ENCODE data around the gene EMD.

Gene EMD

DNA sequence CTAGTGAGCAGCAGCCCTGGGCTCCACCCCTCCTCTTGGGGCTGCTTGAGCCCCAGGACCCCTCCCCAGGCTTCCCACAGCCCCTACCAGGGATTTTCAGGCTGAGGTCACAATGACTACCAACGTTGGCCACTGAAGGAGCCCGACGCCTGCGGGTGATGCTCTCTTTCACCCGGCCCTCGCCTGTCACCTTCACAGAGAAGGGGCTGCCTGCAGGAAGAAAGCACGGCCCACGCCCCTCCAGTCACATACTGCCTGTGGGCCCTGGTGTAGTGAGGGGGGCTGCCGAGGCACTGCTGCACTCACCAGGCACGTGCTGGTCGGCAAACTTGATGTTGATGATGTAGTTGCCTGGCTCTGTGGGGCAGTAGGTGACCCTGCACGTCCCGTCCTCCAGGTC is 26.6 kb upstream of the EMD start:
- H3K27ac ChIP-seq = no peak overlapping the region
- no peak overlapping the region for H3K4me3 ChIP-seq
- peaks cover 4 to 83% (median 22%) of the 10 kb centered on the region in 10 experiments; a peak in 19 of 20 replicates for H3K4me1 ChIP-seq
- H3K27me3 ChIP-seq = peaks cover 0 to 55% (median 32%) of the 10 kb centered on the region in 11 experiments; a peak in 16 of 22 replicates
- H3K9me3 ChIP-seq (replicated peaks in 1 of 11) = peaks cover 0 to 32% (median 0%) of the 10 kb centered on the region in 11 experiments; a peak in 9 of 22 replicates
- peak overlapping the region in 2 of 11 experiments; percentile 25 to 30; a peak in 2 of 22 replicates for H3K9ac ChIP-seq
- peaks cover 84 to 95% (median 92%) of the 10 kb centered on the region in 11 experiments for H3K36me3 ChIP-seq
- no peak overlapping the region; a peak in 1 of 22 replicates for H3K4me2 ChIP-seq
- H4K20me1 ChIP-seq = peaks cover 32 to 100% (median 97%) of the 10 kb centered on the region in 11 experiments; a peak in 21 of 22 replicates
- TF ChIP-seq Cebpa-rat (IDR thresholded peaks at IDR 0.05) = no peak

DNA sequence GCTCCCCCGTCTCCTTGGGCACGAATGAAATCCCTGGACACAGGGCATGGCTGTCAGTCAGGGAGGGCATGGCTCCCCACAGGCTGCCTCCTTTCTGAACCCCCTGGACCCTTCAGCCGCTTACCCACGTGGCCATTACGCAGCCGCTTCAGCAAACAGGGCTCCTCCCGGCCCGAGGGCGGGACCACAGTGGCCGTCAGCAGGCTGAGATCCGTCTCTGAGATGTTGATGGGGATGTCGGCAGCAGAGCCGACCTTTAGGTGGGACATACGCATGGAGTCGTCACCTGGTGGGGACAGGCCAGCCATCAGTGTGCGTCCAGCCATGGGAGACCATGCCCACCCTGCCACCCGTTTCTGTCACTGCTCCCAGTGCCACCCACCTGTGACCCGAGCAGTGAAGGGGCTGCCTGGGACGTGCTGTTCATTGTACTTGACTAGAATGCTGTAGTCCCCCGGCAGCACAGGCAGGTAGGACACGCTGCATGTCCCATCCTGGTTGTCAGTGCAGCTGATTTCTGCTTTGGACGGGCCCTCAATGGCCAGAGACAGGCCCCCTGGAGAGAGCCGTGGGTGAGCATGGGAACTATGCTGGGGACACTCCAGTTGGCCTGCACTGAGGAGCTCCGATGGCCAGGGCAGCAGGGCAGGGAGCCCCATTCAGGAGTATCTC is 25.8 kb upstream of the EMD start:
- no peak for TF ChIP-seq Cebpa-rat (IDR thresholded peaks at IDR 0.05)

DNA sequence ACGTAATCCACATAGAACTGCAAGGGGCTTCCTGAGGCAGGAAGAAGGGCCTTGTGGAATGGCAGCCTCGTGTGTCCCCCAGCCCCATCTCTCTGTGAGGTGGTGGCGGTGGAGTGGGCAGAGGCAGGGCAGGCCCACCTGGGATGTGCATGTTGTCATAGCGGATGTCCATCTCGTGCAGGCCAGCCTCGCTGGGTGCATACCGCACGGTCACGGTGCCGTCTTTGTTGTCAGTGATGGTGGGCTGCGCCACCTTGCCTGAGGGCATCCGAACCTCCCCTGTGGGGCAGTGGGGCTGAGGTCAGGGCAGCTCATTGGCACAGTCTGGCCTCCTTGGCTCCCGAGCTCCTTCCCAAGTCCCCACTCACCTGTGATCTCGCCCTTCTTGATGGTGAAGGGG is 25.1 kb upstream of the EMD start:
- peaks cover 0 to 44% (median 6%) of the 10 kb centered on the region in 11 experiments; a peak in 9 of 22 replicates for H3K9me3 ChIP-seq (replicated peaks in 1 of 11)
- no peak overlapping the region for H3K4me2 ChIP-seq
- no peak overlapping the region; a peak in 1 of 22 replicates for H3K9ac ChIP-seq
- no peak overlapping the region for H3K4me3 ChIP-seq
- peaks cover 94 to 100% (median 100%) of the 10 kb centered on the region in 11 experiments for H3K36me3 ChIP-seq
- peaks cover 32 to 100% (median 100%) of the 10 kb centered on the region in 11 experiments; a peak in 21 of 22 replicates for H4K20me1 ChIP-seq
- peaks cover 0 to 67% (median 27%) of the 10 kb centered on the region in 11 experiments; a peak in 16 of 22 replicates for H3K27me3 ChIP-seq
- no peak for TF ChIP-seq Cebpa-rat (IDR thresholded peaks at IDR 0.05)
- H3K4me1 ChIP-seq = peaks cover 0 to 83% (median 7%) of the 10 kb centered on the region in 10 experiments; a peak in 12 of 20 replicates
- no peak overlapping the region for H3K27ac ChIP-seq

More for the DNA sequence above, 25.8 kb upstream of the EMD start:
- H3K9me3 ChIP-seq (replicated peaks in 1 of 11) = peaks cover 0 to 40% (median 6%) of the 10 kb centered on the region in 11 experiments; a peak in 9 of 22 replicates
- peaks cover 92 to 100% (median 100%) of the 10 kb centered on the region in 11 experiments for H3K36me3 ChIP-seq
- peaks cover 0 to 61% (median 32%) of the 10 kb centered on the region in 11 experiments; a peak in 16 of 22 replicates for H3K27me3 ChIP-seq
- no peak overlapping the region for H3K9ac ChIP-seq
- no peak overlapping the region for H3K27ac ChIP-seq
- peaks cover 0 to 83% (median 14%) of the 10 kb centered on the region in 10 experiments; a peak in 15 of 20 replicates for H3K4me1 ChIP-seq
- H4K20me1 ChIP-seq = peaks cover 32 to 100% (median 100%) of the 10 kb centered on the region in 11 experiments; a peak in 21 of 22 replicates
- no peak overlapping the region for H3K4me2 ChIP-seq
- no peak overlapping the region for H3K4me3 ChIP-seq

GRCh38 chrX:154354516-154354915 is 24.6 kb upstream of the EMD start:
- TF ChIP-seq Cebpa-rat (IDR thresholded peaks at IDR 0.05) = no peak
- H4K20me1 ChIP-seq = peaks cover 32 to 100% (median 100%) of the 10 kb centered on the region in 11 experiments; a peak in 21 of 22 replicates
- no peak overlapping the region; a peak in 1 of 22 replicates for H3K9ac ChIP-seq
- H3K27me3 ChIP-seq = peaks cover 0 to 67% (median 25%) of the 10 kb centered on the region in 11 experiments; a peak in 16 of 22 replicates
- H3K4me2 ChIP-seq = no peak overlapping the region
- H3K27ac ChIP-seq = no peak overlapping the region
- H3K9me3 ChIP-seq (replicated peaks in 1 of 11) = peaks cover 0 to 43% (median 7%) of the 10 kb centered on the region in 11 experiments; a peak in 9 of 22 replicates
- H3K4me1 ChIP-seq = peaks cover 0 to 80% (median 2%) of the 10 kb centered on the region in 10 experiments; a peak in 11 of 20 replicates
- peaks cover 94 to 100% (median 100%) of the 10 kb centered on the region in 11 experiments for H3K36me3 ChIP-seq
- no peak overlapping the region for H3K4me3 ChIP-seq

DNA sequence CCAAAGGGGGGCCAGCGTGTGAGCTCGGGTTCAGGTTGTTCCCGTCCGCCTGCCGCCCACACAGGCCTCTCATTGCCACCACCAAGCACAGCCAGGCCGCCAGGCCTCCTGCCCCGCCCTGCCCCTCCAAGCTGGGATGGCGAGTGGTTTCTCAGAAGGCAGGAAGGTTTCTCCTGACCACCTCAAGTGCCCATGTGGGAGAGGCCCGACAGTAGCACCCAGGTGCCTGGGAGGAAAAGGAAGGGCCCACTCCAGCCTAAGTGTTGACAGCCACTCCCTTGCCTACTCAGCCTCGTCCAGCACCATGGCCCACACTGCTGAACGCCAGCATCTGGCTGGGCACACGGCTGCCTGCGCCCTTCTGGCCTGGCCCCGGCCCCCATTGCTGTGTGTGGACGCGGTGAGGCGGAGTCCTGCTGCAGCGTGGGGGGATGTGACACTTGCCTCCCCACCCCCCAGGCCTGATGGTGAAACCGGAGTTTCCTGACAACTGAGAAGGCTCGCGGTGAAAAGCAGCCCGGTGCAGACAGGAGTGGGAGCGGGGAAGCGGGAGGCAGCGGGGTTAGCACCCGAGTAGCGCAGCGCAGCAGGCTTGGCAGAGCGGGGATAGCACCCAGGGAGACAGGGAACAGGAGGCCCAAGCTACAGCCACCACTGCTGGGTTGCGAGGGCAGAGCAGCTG is 23.9 kb upstream of the EMD start:
- TF ChIP-seq Cebpa-rat (IDR thresholded peaks at IDR 0.05) = no peak
- H3K9ac ChIP-seq = peak overlapping the region in 2 of 11 experiments; percentile 4 to 29; a peak in 2 of 22 replicates
- peaks cover 32 to 100% (median 100%) of the 10 kb centered on the region in 11 experiments; a peak in 21 of 22 replicates for H4K20me1 ChIP-seq
- H3K9me3 ChIP-seq (replicated peaks in 1 of 11) = peaks cover 0 to 45% (median 12%) of the 10 kb centered on the region in 11 experiments; a peak in 11 of 22 replicates
- peaks cover 0 to 73% (median 0%) of the 10 kb centered on the region in 10 experiments; a peak in 7 of 20 replicates for H3K4me1 ChIP-seq
- H3K4me2 ChIP-seq = no peak overlapping the region
- H3K27ac ChIP-seq = no peak overlapping the region; a peak in 1 of 22 replicates
- H3K36me3 ChIP-seq = peaks cover 94 to 100% (median 100%) of the 10 kb centered on the region in 11 experiments
- H3K4me3 ChIP-seq = no peak overlapping the region
- peaks cover 0 to 61% (median 22%) of the 10 kb centered on the region in 11 experiments; a peak in 16 of 22 replicates for H3K27me3 ChIP-seq

GRCh38 chrX:154355776-154356140 is 23.3 kb upstream of the EMD start:
- Histone ChIP-seq H3K4me1 (peaks cover 0 to 67% (median 0%) of the 10 kb centered on the region in 10 experiments; a peak in 7 of 20 replicates), H4K20me1 (peaks cover 32 to 100% (median 100%) of the 10 kb centered on the region in 11 experiments; a peak in 21 of 22 replicates), H3K4me2 (no peak overlapping the region), H3K4me3 (no peak overlapping the region), H3K9ac (peak overlapping the region in 2 of 11 experiments; percentile 4 to 29; a peak in 1 of 22 replicates), H3K27me3 (peaks cover 0 to 56% (median 22%) of the 10 kb centered on the region in 11 experiments; a peak in 16 of 22 replicates), H3K36me3 (peaks cover 94 to 100% (median 99%) of the 10 kb centered on the region in 11 experiments), H3K9me3 (replicated peaks in 1 of 11) (peaks cover 0 to 49% (median 14%) of the 10 kb centered on the region in 11 experiments; a peak in 11 of 22 replicates), H3K27ac (no peak overlapping the region)
- no peak for TF ChIP-seq Cebpa-rat (IDR thresholded peaks at IDR 0.05)

GRCh38 chrX:154356596-154356995 is 22.5 kb upstream of the EMD start:
- no peak overlapping the region for H3K27ac ChIP-seq
- H3K27me3 ChIP-seq = peaks cover 0 to 48% (median 15%) of the 10 kb centered on the region in 11 experiments; a peak in 16 of 22 replicates
- H3K4me3 ChIP-seq = no peak overlapping the region
- peaks cover 94 to 100% (median 98%) of the 10 kb centered on the region in 11 experiments for H3K36me3 ChIP-seq
- H3K4me1 ChIP-seq = peaks cover 0 to 59% (median 0%) of the 10 kb centered on the region in 10 experiments; a peak in 6 of 20 replicates
- H3K9ac ChIP-seq = no peak overlapping the region
- no peak for TF ChIP-seq Cebpa-rat (IDR thresholded peaks at IDR 0.05)
- H4K20me1 ChIP-seq = peaks cover 25 to 100% (median 100%) of the 10 kb centered on the region in 11 experiments; a peak in 21 of 22 replicates
- H3K4me2 ChIP-seq = no peak overlapping the region
- H3K9me3 ChIP-seq (replicated peaks in 1 of 11) = peaks cover 0 to 54% (median 19%) of the 10 kb centered on the region in 11 experiments; a peak in 13 of 22 replicates

GRCh38 chrX:154357205-154357604 is 21.9 kb upstream of the EMD start:
- Histone ChIP-seq H3K9ac (no peak overlapping the region), H3K36me3 (peaks cover 94 to 100% (median 98%) of the 10 kb centered on the region in 11 experiments), H3K4me1 (peaks cover 0 to 53% (median 0%) of the 10 kb centered on the region in 10 experiments; a peak in 4 of 20 replicates), H3K9me3 (replicated peaks in 1 of 11) (peaks cover 0 to 60% (median 25%) of the 10 kb centered on the region in 11 experiments; a peak in 15 of 22 replicates), H3K4me2 (no peak overlapping the region), H3K27me3 (peaks cover 0 to 42% (median 9%) of the 10 kb centered on the region in 11 experiments; a peak in 13 of 22 replicates), H3K4me3 (no peak overlapping the region), H3K27ac (no peak overlapping the region), H4K20me1 (peaks cover 22 to 100% (median 100%) of the 10 kb centered on the region in 11 experiments; a peak in 21 of 22 replicates)
- no peak for TF ChIP-seq Cebpa-rat (IDR thresholded peaks at IDR 0.05)
